HepG2 (cell line): ENCODE measurements around the gene SNRPD3. TPM values are rescaled to one million over a fixed set of nuclear protein-coding genes. Genes with fewer than 3 reads are reported as not detected.
A peak's percentile ranks its signal among the peaks of the same experiment; 100 is the strongest.

Experiments used
- CBX1 ChIP-seq: IDR thresholded peaks from one replicate; pipeline ENCODE4 v1.6.1; 2016; ENCODE audit warnings: antibody characterized with exemption, low read depth
- ELF3 ChIP-seq: IDR thresholded peaks from 2 replicates; pipeline ENCODE4 v1.6.1; 2016; ENCODE audit warnings: missing genetic modification reagents, missing compliant biosample characterization
- HNRNPUL1 ChIP-seq: fragments of 200-400 bp; formaldehyde crosslinking; IDR thresholded peaks from 2 replicates; pipeline ENCODE4 v1.6.1; 2017; ENCODE audit warnings: low read depth, mild to moderate bottlenecking, low read length, moderate library complexity
- IKZF1 ChIP-seq: fragments of 450-650 bp; IDR thresholded peaks from 2 replicates; pipeline ENCODE4 v1.7.1; 2016
- KAT2B ChIP-seq: fragments of 150-350 bp; IDR thresholded peaks from 2 replicates; pipeline ENCODE4 v1.6.1; 2014; ENCODE audit warnings: low read depth, low read length, borderline replicate concordance
- KAT7 ChIP-seq: IDR thresholded peaks from 2 replicates; pipeline ENCODE4 v1.6.1; 2018; ENCODE audit warnings: borderline replicate concordance, missing compliant biosample characterization
- KLF11 ChIP-seq: IDR thresholded peaks from 2 replicates; pipeline ENCODE4 v1.6.1; 2016; ENCODE audit warnings: missing compliant biosample characterization
- NFE2L1 ChIP-seq: sonication (generic); formaldehyde crosslinking; IDR thresholded peaks from 2 replicates; pipeline ENCODE4 v1.4.0; 2020; ENCODE audit warnings: missing genetic modification reagents, mild to moderate bottlenecking, borderline replicate concordance
- NR1H2 ChIP-seq: sonication (generic); formaldehyde crosslinking; IDR thresholded peaks from 2 replicates; pipeline ENCODE4 v1.8.1; 2022; ENCODE audit warnings: low read depth, missing genetic modification reagents, borderline replicate concordance
- POGZ ChIP-seq: sonication (generic); formaldehyde crosslinking; IDR thresholded peaks from 2 replicates; pipeline ENCODE4 v1.4.0; 2020; ENCODE audit warnings: mild to moderate bottlenecking, missing genetic modification reagents
- TBX3 ChIP-seq: fragments of 450-650 bp; IDR thresholded peaks from 2 replicates; pipeline ENCODE4 v1.6.1; 2017; ENCODE audit warnings: antibody characterized with exemption, mild to moderate bottlenecking, inconsistent platforms, borderline replicate concordance
- TFDP2 ChIP-seq: sonication (generic); formaldehyde crosslinking; IDR thresholded peaks from 2 replicates; pipeline ENCODE4 v1.4.0; 2020; ENCODE audit warnings: missing genetic modification reagents
- ZBTB3 ChIP-seq: sonication (generic); formaldehyde crosslinking; IDR thresholded peaks from 2 replicates; pipeline ENCODE4 v1.4.0; 2020; ENCODE audit warnings: low read depth, mild to moderate bottlenecking, moderate library complexity, missing genetic modification reagents, borderline replicate concordance
- ZBTB37 ChIP-seq: sonication (generic); formaldehyde crosslinking; IDR thresholded peaks from 2 replicates; pipeline ENCODE4 v1.4.0; 2020; ENCODE audit warnings: mild to moderate bottlenecking, missing genetic modification reagents
- ZBTB7B ChIP-seq: sonication (generic); formaldehyde crosslinking; IDR thresholded peaks from 2 replicates; pipeline ENCODE4 v1.4.0; 2020; ENCODE audit warnings: missing genetic modification reagents
- ZFP1 ChIP-seq: IDR thresholded peaks from 2 replicates; pipeline ENCODE4 v1.6.1; 2016
- ZFY ChIP-seq: sonication (generic); formaldehyde crosslinking; IDR thresholded peaks from 2 replicates; pipeline ENCODE4 v1.4.0; 2020; ENCODE audit warnings: missing genetic modification reagents
- ZNF224 ChIP-seq: sonication (generic); formaldehyde crosslinking; IDR thresholded peaks from 2 replicates; pipeline ENCODE4 v1.5.0; 2020; ENCODE audit warnings: mild to moderate bottlenecking, missing genetic modification reagents
- ZNF276 ChIP-seq: sonication (generic); formaldehyde crosslinking; IDR thresholded peaks from 2 replicates; pipeline ENCODE4 v1.4.0; 2020; ENCODE audit warnings: mild to moderate bottlenecking, low read depth, missing genetic modification reagents
- ZNF343 ChIP-seq: sonication (generic); formaldehyde crosslinking; IDR thresholded peaks from 2 replicates; pipeline ENCODE4 v1.4.0; 2020; ENCODE audit warnings: mild to moderate bottlenecking, missing genetic modification reagents
- ZNF441 ChIP-seq: sonication (generic); formaldehyde crosslinking; IDR thresholded peaks from 2 replicates; pipeline ENCODE4 v1.7.0; 2021; ENCODE audit warnings: missing genetic modification reagents, borderline replicate concordance
- ZNF577 ChIP-seq: sonication (generic); formaldehyde crosslinking; IDR thresholded peaks from 2 replicates; pipeline ENCODE4 v1.4.0; 2020; ENCODE audit warnings: mild to moderate bottlenecking, low read depth, missing genetic modification reagents, borderline replicate concordance
- ZNF607 ChIP-seq: sonication (generic); formaldehyde crosslinking; IDR thresholded peaks from 2 replicates; pipeline ENCODE4 v1.5.1; 2020; ENCODE audit warnings: missing genetic modification reagents, mild to moderate bottlenecking, borderline replicate concordance
- ZNF660 ChIP-seq: sonication (generic); formaldehyde crosslinking; IDR thresholded peaks from 2 replicates; pipeline ENCODE4 v1.5.1; 2020; ENCODE audit warnings: mild to moderate bottlenecking, low read depth, missing genetic modification reagents, borderline replicate concordance
- ZNF674 ChIP-seq: sonication (generic); formaldehyde crosslinking; IDR thresholded peaks from 2 replicates; pipeline ENCODE4 v1.5.0; 2020; ENCODE audit warnings: low read depth, mild to moderate bottlenecking, missing genetic modification reagents
- ZNF775 ChIP-seq: sonication (generic); formaldehyde crosslinking; IDR thresholded peaks from 2 replicates; pipeline ENCODE4 v1.4.0; 2020; ENCODE audit warnings: missing genetic modification reagents, mild to moderate bottlenecking, moderate library complexity, borderline replicate concordance
- ZSCAN25 ChIP-seq: sonication (generic); formaldehyde crosslinking; IDR thresholded peaks from 2 replicates; pipeline ENCODE4 v1.8.0; 2022; ENCODE audit warnings: mild to moderate bottlenecking, missing genetic modification reagents
- polyA plus RNA-seq, 8 experiments: library from polyadenylated mRNA; depleted of rRNA in 3 of 8; stranded (reverse) in 7 of 8; unstranded in 1 of 8; fragments of >200 nt; fragmentation: Illumina TruSeq in 4 of 8; extraction: Trizol in 4 of 8; gene quantifications; 2 replicates each; pipeline versions ENCODE4 v1.2.1 to v1.2.3, GENCODE V29; 2011 to 2016; ENCODE audit warnings: low read depth in 4 of 8, missing spikeins in 1 of 8, mixed read lengths in 1 of 8; ENCODE audit not compliant: insufficient read depth in 1 of 8
- total RNA-seq, 5 experiments: library from RNA; depleted of rRNA; stranded (reverse); fragments of >200 nt; fragmentation: Illumina TruSeq; extraction: Trizol; gene quantifications; 2 replicates each; pipeline ENCODE4 v1.2.3, GENCODE V29; 2016; ENCODE audit warnings: low read depth in 1 of 5

Gene SNRPD3
- total and polyA plus RNA-seq, 2 of the 13 experiments (the other 11 are each of a cell fraction or from before 2014, with no cell fraction given) = 110 to 209 TPM

- TF ChIP-seq ZNF343 (CRISPR knock-in tag) (0 out of 2 replicates have a peak, but pooled peaks have one; percentile 29), ZNF775 (no peak; the same call in 1 of the 2 replicates), ZBTB7B (CRISPR knock-in tag) (peak; percentile 5; the same call in 1 of the 2 replicates), ZNF607 (CRISPR knock-in tag) (peak; percentile 51; the same call in 1 of the 2 replicates), ZNF577 (CRISPR knock-in tag) (no peak), ZBTB3 (CRISPR knock-in tag) (no peak; the same call in 1 of the 2 replicates), POGZ (CRISPR knock-in tag) (peak; percentile 42; the same call in 1 of the 2 replicates), CBX1 (no peak), HNRNPUL1 (no peak), KAT2B (no peak), ZNF224 (CRISPR knock-in tag) (peak; percentile 86; the same call in 1 of the 2 replicates), ZBTB37 (no peak; the same call in 1 of the 2 replicates), KAT7 (CRISPR knock-in tag) (no peak), ZSCAN25 (no peak), TBX3 (no peak), ZFY (CRISPR knock-in tag) (peak; percentile 89), NR1H2 (CRISPR knock-in tag) (no peak), ELF3 (CRISPR knock-in tag) (peak; percentile 79), KLF11 (CRISPR knock-in tag) (no peak), ZNF674 (no peak), NFE2L1 (CRISPR knock-in tag) (no peak), IKZF1 (no peak), ZNF441 (CRISPR knock-in tag) (peak; percentile 72; the same call in 1 of the 2 replicates), TFDP2 (CRISPR knock-in tag) (peak; percentile 69; the same call in 1 of the 2 replicates), ZNF276 (CRISPR knock-in tag) (no peak), ZFP1 (CRISPR knock-in tag) (no peak), ZNF660 (CRISPR knock-in tag) (no peak)
Observed at GRCh38 chr22:24592851-24593558, 37.2 kb downstream of the SNRPD3 start, which contains the start of gene LRRC75B (continued).
